Transverse colon (tissue), 3 donors: Measurements from ENCODE around the gene PRKCH.

ENCODE experiments used
- POLR2A ChIP-seq: fragments of 450-650 bp; IDR thresholded peaks from one replicate; pipeline ENCODE4 v1.6.1; 2016; ENCODE audit warnings: antibody characterized with exemption, mild to moderate bottlenecking, moderate library complexity
- TF ChIP-seq, protein P1 (sequence below), 5 experiments: fragments of 200-600 bp in 3 of 5; fragments of 450-650 bp in 2 of 5; sonication (generic) in 3 of 5; IDR thresholded peaks; 1 replicate in 2 of 5; 2 replicates in 3 of 5; pipeline ENCODE4 v1.5.1; 2016 to 2017; ENCODE audit warnings: antibody characterized with exemption in 5 of 5, inconsistent platforms in 3 of 5, mild to moderate bottlenecking in 2 of 5, moderate library complexity in 1 of 5

- TF ChIP-seq, protein P1, sequence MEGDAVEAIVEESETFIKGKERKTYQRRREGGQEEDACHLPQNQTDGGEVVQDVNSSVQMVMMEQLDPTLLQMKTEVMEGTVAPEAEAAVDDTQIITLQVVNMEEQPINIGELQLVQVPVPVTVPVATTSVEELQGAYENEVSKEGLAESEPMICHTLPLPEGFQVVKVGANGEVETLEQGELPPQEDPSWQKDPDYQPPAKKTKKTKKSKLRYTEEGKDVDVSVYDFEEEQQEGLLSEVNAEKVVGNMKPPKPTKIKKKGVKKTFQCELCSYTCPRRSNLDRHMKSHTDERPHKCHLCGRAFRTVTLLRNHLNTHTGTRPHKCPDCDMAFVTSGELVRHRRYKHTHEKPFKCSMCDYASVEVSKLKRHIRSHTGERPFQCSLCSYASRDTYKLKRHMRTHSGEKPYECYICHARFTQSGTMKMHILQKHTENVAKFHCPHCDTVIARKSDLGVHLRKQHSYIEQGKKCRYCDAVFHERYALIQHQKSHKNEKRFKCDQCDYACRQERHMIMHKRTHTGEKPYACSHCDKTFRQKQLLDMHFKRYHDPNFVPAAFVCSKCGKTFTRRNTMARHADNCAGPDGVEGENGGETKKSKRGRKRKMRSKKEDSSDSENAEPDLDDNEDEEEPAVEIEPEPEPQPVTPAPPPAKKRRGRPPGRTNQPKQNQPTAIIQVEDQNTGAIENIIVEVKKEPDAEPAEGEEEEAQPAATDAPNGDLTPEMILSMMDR (IDR thresholded peaks at IDR 0.05), result no peak
- TF ChIP-seq POLR2A, result no peak
Measured at GRCh38 chr14:61560323-61560722, 238.9 kb downstream of the PRKCH start.
